Amniotic stem cell (primary cell): ENCODE measurements around the gene ATP1A1.

Source experiments
- DNase-seq: peaks from one replicate; lab custom pipeline; 2025; lab: John Stamatoyannopoulos, UW

ATP1A1 gene

DNA sequence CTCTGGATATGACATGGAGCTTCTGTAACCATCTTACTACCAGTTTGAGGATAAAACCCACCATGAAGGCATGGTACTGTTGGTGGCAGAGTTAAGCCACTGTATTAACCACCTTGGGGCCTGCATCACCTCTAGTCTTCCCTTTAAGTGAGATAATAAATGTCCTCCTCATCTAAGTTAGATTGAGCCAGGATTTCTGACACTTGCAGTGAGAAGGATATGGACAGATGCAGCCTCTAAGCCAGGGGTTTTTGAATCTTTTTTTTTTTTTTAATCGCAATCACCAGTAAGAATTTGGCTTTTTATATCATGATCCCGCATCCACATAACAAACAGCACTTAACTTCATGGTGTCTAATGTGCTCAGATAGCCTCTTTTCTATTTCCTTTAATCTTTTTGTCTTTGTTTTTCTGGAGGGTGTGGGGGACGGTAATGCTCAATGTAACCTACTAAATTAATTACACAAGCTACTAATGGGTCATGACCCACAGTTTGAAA, 42.2 kb downstream of the ATP1A1 start:
- no peak for DNase-seq

DNA sequence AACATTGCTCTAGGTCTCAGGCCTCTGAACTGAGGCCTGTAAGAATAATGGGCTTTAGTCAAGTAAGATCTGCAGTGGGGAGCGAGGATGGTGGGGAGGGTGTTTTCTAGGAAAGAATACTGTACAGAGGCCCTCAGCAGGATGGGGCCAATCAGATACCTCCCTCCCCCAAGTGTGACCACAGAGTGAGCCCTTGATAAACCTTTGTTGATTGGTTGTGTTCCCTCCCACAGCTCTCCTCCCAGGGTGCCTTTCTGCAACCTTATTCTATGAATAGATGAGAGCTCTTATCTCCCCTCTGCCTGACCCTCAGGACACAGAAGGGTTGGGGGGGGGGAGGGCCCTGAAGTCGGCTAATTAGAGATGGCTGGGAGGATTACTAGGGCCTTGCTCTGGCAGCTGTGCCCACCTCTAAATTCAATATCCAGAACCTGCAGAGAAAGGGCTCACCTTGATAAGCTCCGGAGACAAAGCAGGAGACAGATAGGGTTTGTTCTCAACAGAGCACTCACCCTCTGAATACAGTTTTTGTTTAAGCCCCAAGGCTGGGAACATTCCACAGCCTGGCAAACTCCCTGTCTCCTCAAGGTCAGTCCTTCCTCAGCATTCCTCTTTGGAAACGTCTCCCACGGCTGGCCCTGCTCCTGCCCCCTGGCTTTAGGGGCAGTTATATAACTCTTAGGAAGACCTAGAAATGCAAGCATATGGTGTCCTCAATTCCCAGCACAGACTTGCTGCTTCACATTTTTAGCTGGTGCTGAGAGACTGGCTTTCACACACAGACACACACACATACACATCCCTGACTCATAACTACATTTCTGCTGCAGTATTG, 42.9 kb downstream of the ATP1A1 start:
- DNase-seq = no peak

DNA sequence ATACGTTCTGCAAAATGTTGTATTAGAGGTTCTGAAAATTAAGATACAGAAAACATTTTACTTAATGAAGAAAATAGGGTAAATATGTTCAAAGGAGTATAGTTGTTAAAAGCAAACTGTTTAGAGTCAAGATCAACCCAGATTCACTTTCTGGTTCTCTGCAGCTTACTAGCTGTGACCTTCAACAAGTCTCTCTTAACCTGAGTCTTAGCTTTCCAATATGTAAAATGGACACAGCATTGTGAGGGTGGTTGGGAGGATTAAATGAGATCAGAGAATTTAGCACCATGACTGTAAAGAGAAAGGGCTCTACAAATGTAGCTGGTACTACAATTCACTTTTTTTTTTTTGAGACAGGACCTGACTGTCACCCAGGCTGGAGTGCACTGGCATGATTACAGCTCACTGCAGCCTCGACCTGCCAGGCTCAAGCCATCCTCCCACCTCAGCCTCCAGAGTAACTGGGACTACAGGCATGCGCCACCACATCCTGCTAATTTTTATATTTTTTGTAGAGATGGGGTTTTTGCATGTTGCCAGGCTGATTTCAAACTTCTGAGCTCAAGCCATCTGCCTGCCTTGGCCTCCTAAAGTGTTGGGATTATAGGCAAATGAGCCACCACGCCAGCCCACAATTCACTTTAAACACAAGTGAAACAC, 43.9 kb downstream of the ATP1A1 start:
- no peak for DNase-seq

DNA sequence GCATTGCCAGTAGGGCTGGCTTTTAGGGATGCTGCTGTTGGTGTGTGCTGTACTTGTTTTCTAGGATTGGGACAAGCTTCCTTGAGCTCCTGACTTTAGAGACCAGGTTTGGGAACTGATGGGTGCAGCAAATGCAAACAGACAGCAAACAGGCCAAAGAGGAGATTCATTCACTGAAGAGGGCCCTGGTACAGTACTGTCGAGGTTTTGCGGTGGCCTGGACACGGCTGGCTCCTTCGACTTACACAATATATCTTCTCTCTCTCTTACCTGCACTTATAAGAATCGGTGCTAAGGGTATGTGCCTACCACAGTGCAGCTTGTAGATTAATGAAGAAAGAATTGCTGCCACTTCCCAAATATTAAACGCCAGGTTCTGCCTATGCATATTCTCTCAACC, 44.6 kb downstream of the ATP1A1 start:
- DNase-seq = no peak

DNA sequence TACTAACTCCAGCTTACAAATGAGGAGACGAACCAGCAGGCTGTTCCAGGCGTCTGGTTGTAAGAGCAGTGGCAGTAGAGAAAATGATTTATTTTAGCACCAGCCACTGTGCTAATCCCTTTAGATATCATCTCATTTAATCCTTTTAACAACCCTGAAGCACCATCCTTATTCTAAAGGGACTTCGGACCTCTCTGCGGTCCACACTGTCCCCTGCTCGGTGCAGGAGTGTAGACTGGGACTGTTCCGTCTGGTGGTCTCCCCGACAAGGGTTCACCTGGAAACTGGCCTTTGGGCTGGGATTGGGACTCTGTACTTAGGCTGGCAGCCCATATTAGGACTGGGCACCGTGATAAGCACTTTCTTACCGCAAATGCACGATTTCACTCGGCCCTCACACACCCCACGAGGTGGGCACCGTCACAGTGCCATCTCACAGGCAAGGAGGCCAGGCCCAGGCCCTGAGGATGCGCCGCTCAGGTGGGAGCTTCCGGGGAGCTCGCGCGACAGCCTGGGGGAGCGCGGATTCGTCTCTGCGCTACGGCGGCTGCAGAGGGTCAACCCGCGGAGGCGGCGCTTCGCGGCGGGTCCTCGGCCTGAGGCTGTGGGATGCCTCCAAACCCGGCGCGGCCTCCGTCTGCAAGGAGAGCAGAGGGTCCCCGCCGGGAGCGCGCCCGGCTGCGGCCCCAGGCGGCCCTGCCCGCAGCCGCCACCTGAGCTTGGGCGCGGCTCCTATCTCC, 45.2 kb downstream of the ATP1A1 start:
- DNase-seq = no peak

DNA sequence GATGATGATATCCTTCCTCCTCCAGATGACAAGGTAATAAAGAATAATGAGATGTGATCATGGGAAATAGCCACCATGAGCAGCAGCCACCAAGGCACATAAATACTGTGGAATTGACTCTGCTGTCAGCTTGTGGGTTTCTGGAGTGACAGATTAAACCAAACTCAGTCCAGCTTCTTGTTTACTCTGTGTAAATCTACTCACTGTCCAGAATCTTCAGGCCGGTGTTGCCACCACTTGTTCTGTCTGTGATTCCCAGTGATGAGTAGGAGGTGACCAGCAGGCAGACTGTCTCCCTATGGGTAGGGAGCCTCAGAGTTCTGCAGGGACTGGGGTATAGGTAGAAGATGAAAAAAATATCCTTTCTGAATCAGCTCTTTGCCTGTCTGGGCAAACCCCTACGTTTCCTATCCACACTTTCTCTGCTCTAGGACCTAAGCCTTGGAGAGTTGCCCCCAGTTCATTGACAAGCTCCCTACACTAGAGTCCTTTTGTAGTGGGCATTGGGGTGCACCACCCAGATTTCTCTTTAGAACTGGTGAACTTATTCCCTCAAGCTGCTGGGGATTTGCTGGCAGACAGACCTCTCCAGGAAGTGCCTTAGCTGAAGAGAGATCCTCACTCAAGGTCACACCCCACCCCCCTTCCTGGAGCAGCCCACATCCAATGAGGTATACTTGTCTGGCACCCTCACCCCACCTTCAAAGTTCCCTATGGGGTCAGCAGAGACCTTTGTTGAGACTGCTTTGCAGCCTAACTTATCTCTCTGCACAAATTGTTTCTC, 47.6 kb downstream of the ATP1A1 start:
- no peak for DNase-seq

DNA sequence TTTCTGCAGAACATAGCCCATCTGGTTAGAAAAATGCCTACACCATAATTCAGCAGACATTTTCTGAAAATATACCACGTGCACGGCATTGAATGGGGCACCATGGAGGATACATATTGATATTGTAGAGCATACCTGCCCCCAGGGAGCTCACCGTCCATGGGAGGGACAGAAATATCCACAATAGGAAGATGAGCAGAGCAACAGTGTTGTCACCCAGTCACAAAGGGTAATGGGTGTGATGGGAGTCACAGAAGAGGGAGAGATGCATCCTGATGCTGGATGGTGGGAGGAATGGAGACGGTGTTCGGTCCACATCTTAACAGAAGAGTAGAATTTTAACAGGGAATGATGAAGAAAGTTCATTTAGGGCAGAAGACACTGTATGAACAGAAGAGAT, 51.4 kb downstream of the ATP1A1 start:
- DNase-seq = no peak

DNA sequence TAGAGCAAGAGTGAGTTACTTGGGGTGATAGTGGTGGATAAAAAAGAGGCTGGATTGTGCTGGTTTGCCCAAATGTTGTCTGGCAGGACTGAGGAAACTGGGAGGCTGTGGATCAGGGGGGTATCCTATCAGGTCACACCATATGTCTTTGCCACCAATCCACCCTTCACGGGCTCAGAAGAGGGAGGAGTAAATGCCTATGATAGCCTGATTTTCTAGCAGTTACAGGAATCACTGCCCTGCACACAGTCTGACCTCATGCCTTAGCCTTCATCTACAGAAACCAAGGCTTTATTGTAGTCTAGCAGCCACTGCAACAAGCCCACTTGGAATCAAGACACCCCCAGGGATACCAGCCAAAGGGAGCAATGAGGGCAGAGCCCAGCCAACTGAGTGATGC, 51.8 kb downstream of the ATP1A1 start:
- no peak for DNase-seq

DNA sequence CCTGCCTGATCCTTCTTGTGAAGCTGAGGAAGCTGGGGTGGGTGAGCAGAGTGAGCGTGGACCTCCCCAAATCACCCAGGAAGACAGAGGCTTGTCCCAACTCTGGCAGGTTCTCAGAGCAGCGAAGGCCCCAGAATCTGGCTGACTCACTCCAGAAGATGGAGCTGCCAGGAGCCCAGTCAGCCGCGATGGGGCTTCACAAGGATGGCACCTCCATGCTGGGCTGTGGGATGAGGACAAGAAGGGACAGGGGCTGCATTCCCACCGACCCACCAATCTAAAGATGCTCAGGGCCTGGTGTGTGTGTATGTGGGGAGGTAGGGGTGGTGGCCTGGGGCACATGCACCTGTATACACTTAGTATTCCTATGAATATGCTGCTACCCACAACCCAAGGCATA, 52.9 kb downstream of the ATP1A1 start:
- no peak for DNase-seq

DNA sequence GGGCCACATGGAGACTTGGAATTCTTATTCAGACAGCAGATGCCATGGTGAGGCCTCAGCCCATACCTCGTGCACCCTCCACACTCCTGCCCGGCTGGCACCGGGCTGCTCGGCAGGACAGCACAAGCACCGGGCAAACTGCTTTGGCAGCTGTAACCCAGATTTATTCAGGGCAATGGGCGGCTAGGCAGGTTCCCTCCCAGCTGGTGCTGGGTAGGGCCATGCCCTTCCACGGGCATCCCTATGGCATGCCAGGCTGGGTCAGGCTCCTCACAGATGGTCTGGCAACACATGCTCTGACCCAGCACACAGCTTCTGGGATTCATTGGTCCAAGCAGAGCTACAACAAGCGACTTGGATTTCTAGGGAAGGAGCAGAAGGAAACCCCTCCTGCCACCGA, 53.4 kb downstream of the ATP1A1 start:
- DNase-seq = no peak

DNA sequence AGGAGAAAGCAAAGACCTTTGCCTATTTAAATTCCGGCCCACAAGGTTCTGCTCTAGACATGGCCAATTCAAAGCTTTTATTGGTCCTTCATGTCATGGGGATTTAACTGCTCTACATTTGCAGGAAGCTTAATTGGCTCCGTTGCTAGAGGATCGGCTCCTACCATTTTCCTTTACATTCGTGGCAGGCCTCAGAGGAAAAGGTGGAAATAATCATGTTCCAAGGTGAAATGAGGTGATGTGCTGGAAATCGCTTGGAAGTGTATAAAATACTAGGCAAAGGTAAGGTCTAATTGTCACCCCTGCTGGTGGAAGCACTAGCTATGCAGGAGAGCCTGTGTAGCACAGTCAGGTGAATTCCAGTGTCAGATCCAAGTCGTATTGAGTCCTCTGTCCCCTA, 55.5 kb downstream of the ATP1A1 start:
- DNase-seq = no peak

DNA sequence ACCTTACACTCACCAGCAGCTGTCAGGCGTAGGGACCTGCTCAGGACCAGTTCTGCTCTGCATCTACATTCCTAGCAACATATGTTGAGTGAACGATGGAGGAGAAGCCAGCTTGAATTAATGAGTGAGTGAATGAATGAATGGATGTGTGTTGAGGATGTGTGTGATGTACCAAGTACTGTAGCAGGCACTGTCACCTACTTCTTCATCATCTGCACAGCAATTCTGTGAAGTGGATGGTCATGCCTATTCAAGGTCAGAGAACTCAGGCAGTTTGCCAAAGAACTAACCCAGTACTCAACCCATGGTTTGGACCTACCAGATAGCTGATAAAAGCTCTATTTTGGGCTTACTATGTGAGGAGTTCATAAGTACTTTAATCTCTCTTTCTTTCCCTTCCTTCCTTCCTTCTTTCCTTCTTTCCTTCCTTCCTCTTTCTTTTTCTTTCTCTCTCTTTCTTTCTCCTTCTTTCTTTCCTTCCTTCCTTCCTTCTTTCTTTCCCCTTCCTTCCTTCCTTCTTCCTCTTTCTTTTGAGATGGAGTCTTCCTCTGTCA, 56.9 kb downstream of the ATP1A1 start:
- no peak for DNase-seq

DNA sequence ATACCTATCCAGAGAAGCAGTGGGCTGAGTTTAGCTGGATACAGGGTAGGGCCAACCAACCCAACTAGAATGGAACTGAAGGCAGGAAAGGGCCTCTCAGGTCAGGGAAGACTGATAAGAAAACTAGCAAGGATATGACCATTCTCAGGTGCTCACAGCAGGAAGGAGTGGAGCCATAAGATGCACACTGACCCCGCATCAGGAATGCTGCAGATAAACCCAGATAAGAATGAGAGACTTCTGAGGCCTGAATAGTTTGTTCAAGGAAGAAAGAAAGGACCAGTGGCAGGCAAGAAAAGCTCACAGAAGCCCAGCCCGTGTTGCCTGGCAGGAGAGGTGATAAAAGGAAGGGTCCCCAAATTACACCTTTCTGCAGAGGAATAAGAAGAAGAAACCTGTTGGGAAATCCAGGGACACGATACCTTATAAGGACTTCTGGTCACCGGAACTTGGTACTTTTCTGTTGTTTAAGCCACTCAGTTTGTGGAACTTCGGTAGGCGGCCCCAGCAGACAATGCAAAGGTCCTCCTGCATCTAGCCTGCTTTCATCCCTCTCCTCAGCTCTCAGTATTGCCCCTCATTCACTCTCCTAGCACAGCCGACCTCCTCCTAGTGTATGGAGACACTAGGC, 58.9 kb downstream of the ATP1A1 start:
- DNase-seq = no peak

DNA sequence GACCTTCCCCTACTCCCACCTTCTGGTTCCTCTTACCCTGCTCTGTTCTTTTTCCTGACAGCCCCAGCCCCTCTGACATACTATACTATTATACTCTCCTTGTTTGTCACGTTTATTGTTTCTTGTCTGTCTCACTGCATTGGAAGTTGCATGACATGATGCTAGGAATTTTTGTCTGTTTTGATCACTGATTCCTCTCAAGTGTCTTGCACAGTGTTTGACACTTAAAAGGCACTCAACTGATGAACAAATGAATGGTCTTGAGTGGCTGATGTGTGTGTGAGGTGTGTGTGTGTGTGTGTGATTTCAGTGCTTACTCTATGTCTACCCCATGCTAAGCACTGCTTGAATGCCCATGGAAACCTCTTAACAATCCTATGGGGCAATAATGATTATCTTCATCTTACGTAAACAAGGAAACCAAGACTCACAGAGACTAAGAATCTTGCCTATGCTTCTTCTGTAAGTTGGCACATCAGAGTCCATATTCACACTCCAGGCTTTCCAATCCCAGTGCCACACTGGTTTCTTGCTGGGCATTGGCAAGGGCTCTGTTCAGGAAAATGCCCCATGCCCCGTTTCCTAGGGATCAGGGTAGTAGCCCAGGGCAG, 59.7 kb downstream of the ATP1A1 start:
- DNase-seq = no peak

DNA sequence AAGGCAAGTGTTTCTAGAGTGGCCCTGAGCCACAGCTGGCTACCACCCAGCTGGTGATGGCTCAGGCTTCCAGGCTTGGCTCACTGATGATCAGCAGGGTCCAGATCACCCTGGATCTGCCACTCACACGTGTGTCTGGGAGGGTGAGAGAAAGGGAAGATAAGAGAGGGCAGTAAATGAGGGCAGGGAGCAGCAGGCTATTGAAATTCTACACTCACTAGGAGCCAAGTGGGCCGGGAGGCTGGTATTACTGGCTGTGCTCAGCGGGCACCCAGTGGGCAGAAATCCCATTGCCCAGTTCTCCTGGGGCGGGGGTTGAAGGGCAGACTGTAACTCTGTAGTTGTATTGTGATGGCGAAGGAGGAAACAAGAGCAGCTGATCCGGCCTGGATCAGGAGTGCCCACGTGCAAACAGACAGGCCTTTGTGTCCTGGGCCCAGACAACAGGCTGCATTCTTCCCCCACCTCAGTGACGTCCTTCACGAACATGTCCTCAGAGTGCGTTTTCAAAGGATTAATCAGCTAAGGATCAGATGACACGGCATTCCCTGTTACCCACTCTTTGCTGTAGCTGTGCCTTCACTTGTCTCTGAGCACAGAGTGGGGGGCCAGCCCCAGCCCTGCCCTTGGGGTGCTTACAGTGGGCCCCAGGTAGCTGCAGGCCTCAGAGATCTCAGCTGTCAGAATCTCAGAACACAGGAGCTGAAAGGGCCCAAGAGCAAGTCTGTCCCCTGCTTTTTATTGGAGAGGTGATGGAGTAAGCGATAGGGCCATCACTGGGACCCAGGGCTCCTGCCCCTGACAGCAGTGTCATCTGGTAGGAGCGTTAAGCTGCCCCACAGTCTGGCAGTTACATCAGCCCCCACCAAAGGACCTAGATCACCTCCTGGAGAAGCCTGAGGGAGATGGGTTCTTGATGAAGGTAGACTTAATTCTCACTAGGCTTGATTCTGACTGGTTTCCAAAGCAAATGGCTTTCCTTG, 60.5 kb downstream of the ATP1A1 start:
- DNase-seq = no peak

DNA sequence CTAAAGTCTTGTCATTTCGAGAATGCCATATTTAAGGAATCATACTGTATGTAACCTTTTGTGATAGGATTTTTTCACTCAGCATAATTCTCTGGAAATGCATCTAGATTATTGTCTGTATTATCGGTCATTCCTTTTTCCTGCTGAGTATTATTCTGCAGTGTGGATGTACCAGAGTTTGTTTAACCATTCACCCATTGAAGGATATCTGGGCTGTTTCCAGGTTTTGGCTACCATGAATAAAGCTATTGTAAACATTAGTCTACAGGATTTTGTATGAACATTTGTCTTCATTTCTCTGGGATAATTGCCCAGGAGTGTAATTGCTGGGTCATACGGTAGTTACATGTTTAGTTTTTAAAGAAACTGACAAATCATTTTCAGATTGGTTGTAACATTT, 61.8 kb downstream of the ATP1A1 start:
- no peak for DNase-seq

DNA sequence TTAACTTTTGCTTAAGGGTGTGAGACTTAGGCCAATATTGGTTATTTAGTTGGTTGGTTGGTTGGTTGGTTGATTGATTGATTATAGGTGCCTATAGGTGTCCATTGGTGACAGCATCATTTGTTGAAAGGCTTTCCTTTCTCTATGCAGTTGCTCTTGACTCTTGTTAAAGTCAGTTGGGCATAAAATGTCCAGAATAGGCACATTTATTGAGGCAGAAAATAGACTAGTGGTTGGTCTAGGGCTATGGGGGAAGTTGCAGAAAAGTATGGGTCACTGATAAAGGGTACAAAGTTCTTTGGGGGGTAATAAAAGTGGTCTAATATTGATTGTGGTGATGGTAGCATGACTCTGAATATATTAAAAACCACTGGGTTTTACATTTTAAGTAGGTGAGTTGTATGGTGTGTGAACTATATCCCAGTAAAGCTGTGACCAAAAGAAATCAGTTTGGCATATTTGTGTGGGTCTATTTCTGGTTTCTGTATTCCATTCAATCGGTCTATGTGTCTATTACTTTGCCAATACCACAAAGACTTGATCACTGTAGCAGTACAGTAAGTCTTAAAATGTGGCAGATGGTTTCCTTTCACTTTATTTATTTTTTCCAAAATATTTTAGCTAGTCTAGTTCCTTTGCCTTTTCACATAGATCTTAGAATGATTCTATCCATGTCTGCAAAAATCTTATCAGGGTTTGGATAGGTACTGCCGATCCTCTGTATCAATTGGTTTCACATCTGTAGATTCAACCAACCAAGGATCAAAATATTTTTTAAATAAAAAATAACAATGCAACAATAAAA, 63.0 kb downstream of the ATP1A1 start:
- no peak for DNase-seq

DNA sequence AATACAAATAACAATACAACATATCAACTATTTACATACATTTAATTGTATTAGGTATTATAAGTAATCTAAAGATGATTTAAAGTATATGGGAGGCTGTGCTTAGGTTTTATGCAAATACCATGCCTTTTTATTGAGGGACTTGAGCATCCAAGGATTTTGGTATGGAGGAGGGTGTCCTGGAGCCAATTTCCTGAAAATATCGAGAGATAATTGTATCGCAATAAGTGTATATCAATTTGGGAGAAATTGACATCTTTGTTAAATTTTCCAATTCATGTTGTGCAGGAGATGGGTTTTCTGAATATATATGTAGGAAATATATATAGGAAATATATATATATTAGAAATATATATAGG, 63.5 kb downstream of the ATP1A1 start:
- DNase-seq = no peak

DNA sequence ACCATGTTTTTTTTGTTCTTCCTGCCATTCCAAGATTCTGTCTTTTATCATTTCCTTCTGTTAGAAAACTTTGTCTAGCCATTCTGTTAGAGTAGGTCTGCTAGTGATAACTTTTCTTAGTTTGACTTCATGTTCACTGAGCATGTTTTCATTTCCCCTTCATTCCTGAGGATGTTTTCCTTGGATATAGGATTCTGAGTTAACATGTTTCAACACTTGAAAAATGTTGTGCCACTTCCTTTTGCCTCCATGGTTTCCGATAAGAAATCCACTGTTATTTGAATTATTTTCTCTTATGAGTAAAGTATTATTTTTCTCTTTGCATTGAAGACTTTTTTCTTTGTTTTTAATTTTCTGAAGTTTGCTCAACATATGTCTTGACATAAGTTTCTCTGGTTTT, 66.7 kb downstream of the ATP1A1 start:
- no peak for DNase-seq
